Activated naive CD8-positive, alpha-beta T cell treated with anti-CD3 and anti-CD28 coated beads, Interleukin-2, amount 50 U/mL, for 24 hours (primary cell): ENCODE results near the gene TWF1.
A peak's percentile ranks its signal among the peaks of the same experiment; 100 is the strongest.
"Not testable (repeated sequence)": the region's sequence is repeated elsewhere in the genome, so short reads cannot be mapped to it uniquely, and the experiment has no call there.

Source experiments
- ATAC-seq: fragments of 150-1000 bp; cut with Tn5 transposase; one replicate; pipeline ENCODE4 v1.10.0; 2021
- DNase-seq: peaks from one replicate; pipeline ENCODE4 v3.0.0; 2021
- H3K27ac Mint-ChIP-seq: one replicate; pipeline ENCODE4 v1.8.0; 2021; ENCODE audit warnings: mild to moderate bottlenecking, mixed read lengths
- H3K27me3 Mint-ChIP-seq: one replicate; pipeline ENCODE4 v1.8.0; 2021; ENCODE audit warnings: mixed read lengths
- H3K36me3 Mint-ChIP-seq: one replicate; pipeline ENCODE4 v1.8.0; 2021; ENCODE audit warnings: low read depth, mixed read lengths
- H3K4me1 Mint-ChIP-seq: one replicate; pipeline ENCODE4 v1.8.0; 2021; ENCODE audit warnings: mixed read lengths
- H3K4me3 Mint-ChIP-seq: one replicate; pipeline ENCODE4 v1.8.0; 2021; ENCODE audit warnings: mild to moderate bottlenecking, moderate library complexity, mixed read lengths
- H3K9me3 Mint-ChIP-seq: one replicate; pipeline ENCODE4 v1.8.0; 2021; ENCODE audit warnings: mixed read lengths

Gene TWF1

GRCh38 chr12:43805860-43806736, at the start of gene TWF1:
TSS of gene TWF1 (minus strand) at chr12:43806317. CDS start at chr12:43806245, 72 bp downstream.
- peak within 1 kb of the TSS; percentile 99 for H3K4me3 Mint-ChIP-seq
- H3K27me3 Mint-ChIP-seq = peaks cover 1% of the 10 kb centered on the region
- ATAC-seq (peak; percentile 96), DNase-seq (peak; percentile 93)
- H3K9me3 Mint-ChIP-seq = no peaks in the 10 kb centered on the region
- H3K27ac Mint-ChIP-seq = peak within 1 kb of the TSS; percentile 100
- peaks cover 17% of the 10 kb centered on the region for H3K36me3 Mint-ChIP-seq
- H3K4me1 Mint-ChIP-seq = peaks cover 48% of the 10 kb centered on the region

GRCh38 chr12:43852744-43853143, 46.6 kb upstream of the TWF1 start:
- Mint-ChIP-seq H3K4me3 (no peak overlapping the region), H3K36me3 (peaks cover 2% of the 10 kb centered on the region), H3K27ac (no peak overlapping the region), H3K27me3 (no peaks in the 10 kb centered on the region), H3K9me3 (peaks cover 3% of the 10 kb centered on the region), H3K4me1 (peaks cover 3% of the 10 kb centered on the region)
- ATAC-seq (no peak), DNase-seq (no peak)

- Mint-ChIP-seq H3K27ac (no peak overlapping the region), H3K36me3 (peaks cover 20% of the 10 kb centered on the region), H3K4me1 (peaks cover 12% of the 10 kb centered on the region), H3K27me3 (no peaks in the 10 kb centered on the region), H3K9me3 (peaks cover 7% of the 10 kb centered on the region), H3K4me3 (no peak overlapping the region)
- no peak for DNase-seq
- no peak for ATAC-seq
Measured at GRCh38 chr12:43848786-43849185, 42.7 kb upstream of the TWF1 start.

GRCh38 chr12:43848226-43848507, 42.0 kb upstream of the TWF1 start:
- Mint-ChIP-seq H3K4me1 (peaks cover 12% of the 10 kb centered on the region), H3K27ac (no peak overlapping the region), H3K9me3 (peaks cover 7% of the 10 kb centered on the region), H3K4me3 (no peak overlapping the region), H3K36me3 (peaks cover 20% of the 10 kb centered on the region), H3K27me3 (no peaks in the 10 kb centered on the region)
- no peak for ATAC-seq
- DNase-seq = no peak

- not testable (repeated sequence) for H3K4me3 Mint-ChIP-seq, H3K9me3 Mint-ChIP-seq, H3K27me3 Mint-ChIP-seq, DNase-seq
- Mint-ChIP-seq H3K4me1 (peaks cover 12% of the 10 kb centered on the region), H3K36me3 (peaks cover 20% of the 10 kb centered on the region), H3K27ac (peak overlapping the region; percentile 40)
- peak; percentile 54 for ATAC-seq
Measured at GRCh38 chr12:43847425-43848225, 41.5 kb upstream of the TWF1 start.

- ATAC-seq (no peak), DNase-seq (no peak)
- Mint-ChIP-seq H3K4me1 (peaks cover 17% of the 10 kb centered on the region), H3K4me3 (no peak overlapping the region), H3K9me3 (no peaks in the 10 kb centered on the region), H3K36me3 (peaks cover 13% of the 10 kb centered on the region), H3K27ac (no peak overlapping the region), H3K27me3 (no peaks in the 10 kb centered on the region)
Measured at GRCh38 chr12:43842259-43842658, 36.1 kb upstream of the TWF1 start.

- H3K4me1 Mint-ChIP-seq = peaks cover 20% of the 10 kb centered on the region
- no peaks in the 10 kb centered on the region for H3K9me3 Mint-ChIP-seq
- DNase-seq (no peak), ATAC-seq (no peak)
- H3K27me3 Mint-ChIP-seq = no peaks in the 10 kb centered on the region
- H3K36me3 Mint-ChIP-seq = peaks cover 6% of the 10 kb centered on the region
- no peak overlapping the region for H3K27ac Mint-ChIP-seq
- no peak overlapping the region for H3K4me3 Mint-ChIP-seq
Measured at GRCh38 chr12:43841253-43841652, 35.1 kb upstream of the TWF1 start.

- Mint-ChIP-seq H3K27ac (no peak overlapping the region), H3K36me3 (no peaks in the 10 kb centered on the region), H3K9me3 (no peaks in the 10 kb centered on the region), H3K4me3 (no peak overlapping the region), H3K4me1 (peaks cover 22% of the 10 kb centered on the region), H3K27me3 (peaks cover under 1% of the 10 kb centered on the region)
- ATAC-seq (no peak), DNase-seq (no peak)
Measured at GRCh38 chr12:43840338-43840737, 34.2 kb upstream of the TWF1 start.

- Mint-ChIP-seq H3K27ac (peak overlapping the region; percentile 76), H3K4me1 (peaks cover 43% of the 10 kb centered on the region), H3K36me3 (no peaks in the 10 kb centered on the region), H3K9me3 (no peaks in the 10 kb centered on the region), H3K4me3 (peak overlapping the region; percentile 82), H3K27me3 (peaks cover 4% of the 10 kb centered on the region)
- ATAC-seq = no peak
- no peak for DNase-seq
Measured at GRCh38 chr12:43836475-43836989, 30.4 kb upstream of the TWF1 start.

GRCh38 chr12:43835656-43836474, 29.7 kb upstream of the TWF1 start, which contains the start of gene TMEM117:
TSS of gene TMEM117 (plus strand) at chr12:43836081.
- peaks cover 47% of the 10 kb centered on the region for H3K4me1 Mint-ChIP-seq
- DNase-seq (peak; percentile 57), ATAC-seq (peak; percentile 62)
- H3K4me3 Mint-ChIP-seq = peak within 1 kb of the TSS; percentile 82
- peaks cover 4% of the 10 kb centered on the region for H3K27me3 Mint-ChIP-seq
- H3K36me3 Mint-ChIP-seq = no peaks in the 10 kb centered on the region
- H3K27ac Mint-ChIP-seq = peak within 1 kb of the TSS; percentile 81
- no peaks in the 10 kb centered on the region for H3K9me3 Mint-ChIP-seq

- no peaks in the 10 kb centered on the region for H3K36me3 Mint-ChIP-seq
- H3K27me3 Mint-ChIP-seq = peaks cover 4% of the 10 kb centered on the region
- peak overlapping the region; percentile 79 for H3K4me3 Mint-ChIP-seq
- H3K9me3 Mint-ChIP-seq = no peaks in the 10 kb centered on the region
- H3K4me1 Mint-ChIP-seq = peaks cover 47% of the 10 kb centered on the region
- ATAC-seq (peak; percentile 16), DNase-seq (no peak)
- peak overlapping the region; percentile 81 for H3K27ac Mint-ChIP-seq
Measured at GRCh38 chr12:43835264-43835655, 29.1 kb upstream of the TWF1 start.

GRCh38 chr12:43832463-43833168, 26.5 kb upstream of the TWF1 start:
- no peak overlapping the region for H3K27ac Mint-ChIP-seq
- H3K36me3 Mint-ChIP-seq = no peaks in the 10 kb centered on the region
- H3K27me3 Mint-ChIP-seq = peaks cover 4% of the 10 kb centered on the region
- H3K4me3 Mint-ChIP-seq = no peak overlapping the region
- no peaks in the 10 kb centered on the region for H3K9me3 Mint-ChIP-seq
- ATAC-seq (peak; percentile 9), DNase-seq (no peak)
- peaks cover 35% of the 10 kb centered on the region for H3K4me1 Mint-ChIP-seq

- Mint-ChIP-seq H3K4me3 (no peak overlapping the region), H3K36me3 (no peaks in the 10 kb centered on the region), H3K9me3 (no peaks in the 10 kb centered on the region), H3K4me1 (peaks cover 10% of the 10 kb centered on the region), H3K27ac (no peak overlapping the region), H3K27me3 (no peaks in the 10 kb centered on the region)
- ATAC-seq = no peak
- no peak for DNase-seq
Measured at GRCh38 chr12:43827093-43827492, 21.0 kb upstream of the TWF1 start.

- DNase-seq (no peak), ATAC-seq (no peak)
- Mint-ChIP-seq H3K27me3 (no peaks in the 10 kb centered on the region), H3K4me1 (peaks cover 6% of the 10 kb centered on the region), H3K27ac (no peak overlapping the region), H3K4me3 (no peak overlapping the region), H3K9me3 (no peaks in the 10 kb centered on the region), H3K36me3 (no peaks in the 10 kb centered on the region)
Measured at GRCh38 chr12:43826681-43827080, 20.6 kb upstream of the TWF1 start.
